Nucleus accumbens (tissue), 56 donors: Measurements from ENCODE around the gene AKAP8.
"Not testable (repeated sequence)": the region's sequence is repeated elsewhere in the genome, so short reads cannot be mapped to it uniquely, and the experiment has no call there.

ENCODE experiments used
- DNase-seq, 56 donors: peaks; one replicate each; lab custom pipeline; 2025; lab: John Stamatoyannopoulos, UW

Gene AKAP8

DNA sequence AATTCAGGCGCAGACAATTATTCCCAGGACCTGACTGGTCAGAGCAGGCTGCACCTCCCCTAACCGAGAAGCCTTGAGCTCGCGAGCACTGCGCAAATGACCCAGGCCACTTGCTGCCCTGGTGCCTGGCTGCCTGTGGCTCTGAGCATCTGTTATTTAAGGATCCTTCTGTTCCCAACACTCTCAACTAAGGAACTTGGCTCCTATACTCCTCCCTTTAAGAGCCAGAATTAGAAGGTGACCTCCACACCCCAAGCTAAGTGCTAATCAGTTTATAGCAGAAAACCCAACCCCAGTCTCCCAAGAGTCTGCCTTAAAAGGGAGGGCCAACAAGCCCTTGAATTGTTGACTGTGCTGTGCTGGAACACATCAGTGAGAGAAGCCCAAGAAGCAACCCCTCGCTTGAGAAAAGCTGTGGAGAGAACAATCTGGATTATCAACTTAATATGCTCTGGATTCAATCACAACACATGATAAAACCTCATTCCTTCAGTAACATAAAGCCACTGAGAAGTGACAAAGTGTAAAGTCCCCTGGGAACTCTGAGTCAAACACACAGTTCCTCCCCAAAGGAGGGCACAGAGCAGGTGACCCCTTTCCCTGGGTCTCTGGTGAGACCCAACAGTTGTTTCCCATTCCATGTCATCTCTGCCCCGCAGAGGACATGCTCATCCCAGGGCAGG, 24.7 kb upstream of the AKAP8 start:
- no peak for DNase-seq

DNA sequence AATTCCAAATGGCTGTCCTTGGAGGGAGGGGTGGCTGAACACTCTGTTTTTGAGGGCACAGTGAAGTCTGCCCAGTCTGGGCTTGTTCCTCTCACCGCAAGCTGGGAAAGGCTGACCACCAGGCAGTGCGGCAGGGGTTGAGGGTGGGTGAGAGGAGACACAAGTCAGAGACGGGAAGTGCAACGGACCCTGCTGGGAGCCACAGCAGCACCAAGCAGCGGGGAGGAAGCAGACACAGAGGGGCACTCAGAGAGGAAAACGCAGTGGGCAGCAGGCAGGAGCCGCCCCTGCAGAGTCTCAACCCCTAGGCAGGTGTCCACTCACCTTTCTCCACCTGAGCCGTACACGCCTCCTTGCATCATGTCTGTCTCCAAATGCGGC, 23.6 kb upstream of the AKAP8 start:
- no peak for DNase-seq

DNA sequence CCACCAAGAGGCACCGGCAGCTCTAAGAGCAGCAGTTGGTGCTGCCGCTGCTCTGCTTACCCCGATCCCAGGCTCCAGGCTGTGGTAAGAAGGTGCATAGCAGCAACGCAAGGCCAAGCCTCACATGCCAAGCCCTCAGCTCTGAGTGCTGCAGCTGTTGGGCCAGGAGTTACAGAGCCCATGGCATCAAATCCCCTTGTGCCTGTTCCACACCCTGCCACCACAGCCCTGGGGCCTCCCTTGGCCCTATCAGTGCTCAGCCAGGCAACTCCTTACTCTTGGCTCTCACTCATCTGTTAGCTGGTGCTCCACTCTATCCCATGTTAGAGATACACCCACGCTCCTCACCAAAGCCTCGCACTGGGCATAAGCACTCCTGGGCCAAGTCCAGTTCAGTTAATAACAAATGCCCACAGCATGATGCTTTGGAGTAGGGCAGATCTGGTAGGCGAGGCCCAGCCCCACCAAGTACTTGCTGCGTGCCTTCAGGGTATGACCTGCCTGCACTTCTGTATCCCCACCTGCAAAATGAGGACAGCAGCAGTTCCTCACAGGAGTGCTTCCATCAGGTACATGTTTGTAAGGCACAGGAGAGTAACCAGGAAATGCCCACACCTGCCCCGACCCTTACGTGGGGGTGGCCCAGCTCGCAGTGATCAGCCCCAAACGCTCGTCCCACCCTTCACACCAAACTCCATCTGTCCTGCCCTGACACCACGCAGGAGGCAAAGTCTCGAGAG, 23.0 kb upstream of the AKAP8 start:
- no peak for DNase-seq

DNA sequence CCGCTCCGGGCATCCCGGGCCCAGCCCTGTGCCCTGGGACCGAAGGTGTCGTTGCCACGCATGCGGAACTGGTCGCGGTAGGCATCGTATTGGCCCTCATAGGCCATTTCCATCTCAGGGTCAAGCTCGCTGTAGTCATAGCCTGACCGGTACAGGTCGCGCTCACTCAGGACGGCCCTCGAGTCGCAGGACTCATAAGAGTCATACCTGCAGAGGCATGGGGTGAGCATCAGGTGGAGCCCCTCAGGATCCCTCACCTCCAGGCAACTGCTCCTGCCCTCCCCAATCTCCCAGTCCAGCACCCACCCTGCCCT, 21.8 kb upstream of the AKAP8 start:
- DNase-seq: no peak

DNA sequence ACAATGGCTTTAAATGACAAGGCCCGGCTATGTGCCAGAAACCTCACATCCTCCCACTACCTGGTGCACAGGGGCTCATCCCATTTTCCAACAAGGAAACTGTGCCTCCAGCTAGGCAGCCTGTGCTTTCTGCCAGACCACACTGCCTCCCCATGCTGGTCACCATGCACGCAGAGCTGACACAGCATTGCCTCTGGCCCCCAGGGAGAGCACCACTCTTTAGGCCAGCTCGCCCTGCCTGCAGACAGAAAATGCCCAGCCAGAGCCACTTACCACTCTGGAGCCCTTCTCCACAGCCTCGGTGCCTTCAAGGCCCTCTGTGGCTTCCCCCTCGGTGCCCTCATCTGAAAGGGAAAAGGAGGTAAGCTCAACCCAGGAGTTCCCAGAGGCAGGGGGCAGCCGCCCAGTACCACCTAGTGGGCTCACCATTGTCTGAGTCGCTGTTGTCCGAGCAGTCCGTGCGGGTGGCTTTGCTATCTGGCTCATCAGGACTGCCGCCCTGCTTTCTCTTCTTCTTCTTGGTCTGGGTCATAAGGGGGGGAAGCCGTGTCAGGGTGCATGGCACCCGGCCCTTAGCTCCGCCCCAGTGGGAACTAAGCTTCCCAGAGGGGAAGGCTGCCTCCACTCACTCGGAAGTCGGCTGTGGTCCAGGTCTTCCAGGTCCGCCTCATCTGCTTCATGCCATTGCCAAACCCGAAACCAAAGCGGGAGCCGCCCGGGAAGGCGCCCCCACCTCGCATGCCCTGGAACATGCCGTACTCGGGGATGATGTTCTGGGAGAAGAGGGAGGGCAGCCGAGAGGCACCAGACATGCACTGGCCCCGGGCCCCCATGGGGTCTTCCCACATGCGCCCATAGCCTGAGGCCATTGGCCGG, 21.2 kb upstream of the AKAP8 start:
- DNase-seq: no peak

DNA sequence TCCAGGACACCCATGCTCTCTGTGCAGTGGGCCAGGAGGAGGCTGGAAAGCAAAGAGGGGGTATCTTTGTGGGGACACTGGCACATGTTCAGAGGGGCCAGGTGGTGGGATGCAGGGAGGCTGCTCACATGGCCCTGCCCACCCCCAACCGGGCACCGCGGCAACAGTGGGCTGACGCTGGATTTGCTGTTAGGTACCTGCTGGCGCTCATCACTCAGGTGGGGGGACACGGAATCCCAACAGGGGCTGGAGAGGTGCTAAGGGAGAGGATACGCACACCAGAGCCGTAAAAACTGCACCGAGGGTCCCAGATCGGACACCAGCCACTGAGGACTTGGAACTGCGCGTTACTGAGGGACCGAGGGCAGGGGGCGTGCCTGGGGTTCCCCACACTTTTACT, 20.0 kb upstream of the AKAP8 start:
- DNase-seq: no peak

DNA sequence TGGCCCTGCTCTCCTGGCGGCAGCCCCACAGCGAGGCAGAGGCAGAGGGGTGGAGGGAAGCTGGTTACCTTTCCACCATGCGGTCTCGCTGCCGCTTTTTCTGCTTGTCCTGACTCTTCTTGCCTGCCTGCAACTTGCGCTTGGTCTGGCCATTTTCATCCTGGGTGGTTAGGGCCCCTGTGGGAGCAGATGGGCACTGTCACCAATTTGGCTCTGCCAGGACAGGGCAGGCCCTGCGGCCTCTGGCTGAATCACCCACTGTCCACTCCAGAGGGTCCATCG, 19.6 kb upstream of the AKAP8 start:
- no peak for DNase-seq

DNA sequence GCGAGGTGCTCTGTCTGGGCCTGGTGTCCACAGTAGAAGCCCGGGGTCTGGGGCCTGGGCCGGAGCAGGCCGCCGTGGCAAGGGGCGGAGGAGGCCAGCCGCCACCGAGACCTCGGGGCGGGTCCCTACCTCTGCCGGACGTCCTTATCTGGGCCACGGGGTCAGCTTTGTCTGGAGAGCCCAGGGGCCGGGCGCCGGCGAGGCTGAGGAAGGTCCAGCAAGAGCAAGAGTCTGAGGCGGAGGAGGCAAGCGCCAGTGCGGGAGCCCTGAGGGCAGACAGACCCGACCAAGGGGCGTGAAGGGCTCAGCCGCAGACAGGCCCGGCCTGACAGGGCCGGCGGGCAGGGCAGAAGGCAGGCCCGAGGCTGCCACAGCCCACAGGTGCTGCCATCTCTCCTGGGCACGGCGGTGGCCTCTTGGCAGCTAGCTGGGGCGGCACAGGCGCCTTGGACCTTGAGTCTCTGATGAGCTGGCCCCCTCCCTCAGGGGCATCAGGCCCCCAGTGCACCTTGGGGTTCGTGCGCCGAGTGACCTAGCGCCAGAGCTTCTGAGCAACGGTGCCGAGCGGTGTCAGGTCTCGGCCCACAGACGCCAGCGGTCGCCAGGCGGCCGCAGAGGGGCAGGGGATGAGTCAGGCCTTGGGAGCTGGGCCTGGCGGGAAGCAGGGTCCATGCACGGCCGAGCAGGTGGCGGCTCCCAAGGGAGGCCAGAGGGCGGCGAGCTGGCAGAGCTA, 19.1 kb upstream of the AKAP8 start:
- no peak for DNase-seq

DNA sequence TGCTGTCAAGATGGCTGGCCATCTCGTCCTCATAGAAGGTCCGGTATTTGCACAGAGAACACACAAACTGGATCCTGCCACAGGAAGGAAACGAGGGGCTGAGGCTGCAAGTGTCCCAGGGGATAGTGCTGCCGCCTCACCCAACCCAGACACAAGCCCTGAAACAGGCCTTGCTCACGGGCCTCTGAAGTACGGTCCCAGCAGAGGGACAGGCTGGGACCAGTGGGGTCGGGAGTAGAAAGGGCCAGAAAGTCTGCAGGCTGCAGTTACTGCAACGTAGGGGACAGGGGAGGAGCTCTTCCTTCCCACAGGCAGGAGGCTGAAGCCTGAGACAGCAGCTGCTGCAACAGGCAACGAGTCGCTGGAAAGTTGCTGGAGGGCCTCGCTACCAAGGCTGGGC, 18.2 kb upstream of the AKAP8 start:
- no peak for DNase-seq

DNA sequence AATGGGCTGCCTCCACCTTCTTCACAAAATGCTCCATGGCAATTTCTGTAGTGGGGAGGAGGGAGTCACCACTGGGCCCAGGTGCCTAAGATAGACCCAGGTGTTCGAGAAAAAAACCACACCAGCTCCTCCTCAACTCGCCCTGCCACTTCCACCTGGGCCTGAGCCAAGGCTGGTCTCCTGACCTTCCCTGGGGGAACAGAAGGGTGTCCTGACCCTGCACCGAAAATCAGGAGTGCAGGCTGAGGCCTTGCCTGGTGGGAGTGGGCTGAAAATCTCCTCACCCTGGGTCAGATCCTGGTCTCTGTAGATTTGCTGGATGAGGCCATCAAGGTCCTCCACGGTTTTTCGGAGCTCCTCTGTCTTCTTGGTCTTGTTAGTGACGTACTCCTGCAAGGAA, 17.6 kb upstream of the AKAP8 start:
- DNase-seq: no peak

DNA sequence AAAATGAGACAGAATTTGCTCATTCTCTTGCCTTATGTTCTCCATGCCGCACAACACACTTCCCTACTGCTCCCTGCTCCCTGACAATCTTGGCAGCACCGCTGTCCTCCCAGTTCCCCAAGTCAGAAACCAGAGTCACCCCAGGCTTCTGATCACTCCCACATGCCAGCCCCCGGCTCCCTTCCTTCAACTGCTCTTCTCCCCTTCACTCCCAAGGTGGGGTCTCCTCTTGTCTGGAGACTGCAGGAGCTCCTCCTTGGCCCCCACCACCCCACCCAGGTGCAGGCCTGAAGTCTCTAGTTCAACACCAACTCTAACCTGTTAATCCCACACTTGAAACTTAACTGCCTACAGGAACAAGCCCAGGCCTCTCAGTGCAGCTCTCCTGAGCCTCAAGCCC, 16.8 kb upstream of the AKAP8 start:
- no peak for DNase-seq

DNA sequence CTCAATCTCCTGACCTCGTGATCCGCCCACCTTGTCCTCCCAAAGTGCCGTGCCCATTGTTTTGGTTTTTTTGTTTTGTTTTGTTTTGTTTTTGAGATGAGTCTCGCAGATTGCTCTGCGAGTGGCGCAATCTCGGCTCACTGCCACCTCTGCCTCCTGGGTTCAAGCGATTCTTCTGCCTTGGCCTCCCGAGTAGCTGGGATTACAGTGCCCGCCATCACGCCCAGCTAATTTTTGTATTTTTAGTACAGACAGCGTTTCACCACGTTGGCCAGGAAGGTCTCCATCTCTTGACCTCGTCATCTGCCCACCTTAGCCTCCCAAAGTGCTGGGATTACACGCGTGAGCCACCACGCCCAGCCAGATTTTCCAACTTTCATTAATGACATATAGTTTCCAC, 15.7 kb upstream of the AKAP8 start:
- DNase-seq: not testable (repeated sequence)

DNA sequence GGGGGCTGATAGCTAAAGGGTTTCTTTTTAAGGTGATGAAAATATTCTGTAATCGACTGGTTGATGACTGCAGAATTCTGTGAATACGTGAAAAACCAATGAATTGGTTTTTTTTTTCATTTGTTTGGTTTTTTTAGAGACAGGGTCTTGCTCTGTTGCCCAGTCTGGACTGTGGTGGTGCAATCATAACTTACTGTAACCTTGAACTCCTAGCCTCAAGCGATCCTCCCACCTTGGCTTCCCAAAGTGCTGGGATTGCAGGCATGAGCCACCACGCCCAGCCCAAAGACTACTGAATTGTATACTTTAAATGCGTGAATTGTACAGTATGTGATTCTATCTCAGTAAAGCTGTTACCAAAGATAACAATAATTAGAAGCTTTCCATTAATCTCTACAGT, 14.8 kb upstream of the AKAP8 start:
- no peak for DNase-seq

DNA sequence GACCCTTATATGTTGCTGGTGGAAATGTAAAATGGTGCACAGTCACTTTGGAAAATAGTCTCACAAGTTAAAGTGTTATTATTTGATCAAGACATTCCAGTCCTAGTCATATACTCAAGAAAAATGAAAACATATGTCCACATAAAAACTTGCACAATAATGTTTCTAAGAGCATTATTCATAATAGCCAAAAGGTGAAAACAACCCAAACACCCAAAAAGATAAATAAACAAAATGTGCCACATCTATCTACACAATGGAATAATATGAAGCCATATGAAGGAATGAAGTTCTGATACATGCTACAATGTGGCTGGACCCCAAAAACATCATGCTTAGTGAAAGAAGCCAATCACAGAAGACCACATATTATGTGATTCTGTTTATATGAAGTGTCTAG, 14.4 kb upstream of the AKAP8 start:
- DNase-seq: no peak

DNA sequence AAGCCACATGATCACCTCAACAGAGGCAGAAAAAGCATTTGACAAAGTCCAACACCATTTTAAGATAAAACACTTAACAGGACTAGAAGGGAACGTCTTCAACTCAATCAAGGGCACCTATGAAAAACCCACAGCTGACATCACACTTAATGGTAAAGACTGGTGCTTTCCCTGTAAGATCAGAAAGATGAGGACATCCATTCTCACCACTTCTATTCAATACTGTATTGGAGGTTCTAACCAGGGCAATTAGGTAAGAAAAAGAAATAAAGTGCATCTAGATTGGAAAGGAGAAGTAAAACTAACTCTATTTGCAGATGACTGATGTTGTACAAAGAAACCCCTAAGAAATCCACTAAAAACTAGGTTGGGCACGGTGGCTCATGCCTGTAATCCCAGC, 11.2 kb upstream of the AKAP8 start:
- DNase-seq: no peak

DNA sequence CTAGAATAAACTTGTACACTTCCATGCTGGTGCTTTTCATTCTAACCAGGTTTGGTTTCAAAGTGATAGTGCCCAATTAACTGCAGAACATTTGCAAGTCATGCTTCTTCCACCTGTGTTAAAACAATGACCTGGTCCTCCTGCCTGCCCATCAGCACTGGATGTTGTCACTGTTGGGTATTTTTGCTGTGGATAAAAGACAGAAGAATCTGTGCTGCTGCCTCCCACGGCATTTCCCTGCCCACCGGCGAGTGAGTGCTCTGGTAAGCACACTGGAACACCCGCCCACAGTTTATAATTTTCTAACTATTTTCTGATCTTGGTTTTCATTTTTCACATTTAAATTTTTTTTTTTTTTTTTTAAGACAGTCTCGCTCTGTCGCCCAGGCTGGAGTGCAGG, 2.3 kb upstream of the AKAP8 start:
- peak in 4 of 56 donors; percentile 10 to 27 (median 16) for DNase-seq

DNA sequence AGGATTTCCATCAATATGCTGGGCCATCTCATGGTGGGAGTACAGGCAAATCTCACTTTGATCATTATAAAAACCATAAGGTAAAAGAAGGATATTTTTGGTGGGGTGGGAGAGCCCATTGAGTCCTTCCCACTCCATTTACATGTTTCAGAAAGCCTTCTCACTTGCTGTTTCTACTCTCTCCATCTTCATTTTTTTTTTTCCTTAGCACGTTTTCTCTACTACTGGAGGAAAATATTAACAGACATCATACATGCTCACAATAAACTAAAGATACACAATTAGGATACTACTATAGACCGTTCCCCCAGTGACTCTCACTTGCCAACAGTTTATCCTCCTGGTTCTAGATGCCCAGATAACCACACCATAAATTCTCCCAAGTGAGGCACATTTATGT, 1.8 kb upstream of the AKAP8 start:
- DNase-seq: no peak

DNA sequence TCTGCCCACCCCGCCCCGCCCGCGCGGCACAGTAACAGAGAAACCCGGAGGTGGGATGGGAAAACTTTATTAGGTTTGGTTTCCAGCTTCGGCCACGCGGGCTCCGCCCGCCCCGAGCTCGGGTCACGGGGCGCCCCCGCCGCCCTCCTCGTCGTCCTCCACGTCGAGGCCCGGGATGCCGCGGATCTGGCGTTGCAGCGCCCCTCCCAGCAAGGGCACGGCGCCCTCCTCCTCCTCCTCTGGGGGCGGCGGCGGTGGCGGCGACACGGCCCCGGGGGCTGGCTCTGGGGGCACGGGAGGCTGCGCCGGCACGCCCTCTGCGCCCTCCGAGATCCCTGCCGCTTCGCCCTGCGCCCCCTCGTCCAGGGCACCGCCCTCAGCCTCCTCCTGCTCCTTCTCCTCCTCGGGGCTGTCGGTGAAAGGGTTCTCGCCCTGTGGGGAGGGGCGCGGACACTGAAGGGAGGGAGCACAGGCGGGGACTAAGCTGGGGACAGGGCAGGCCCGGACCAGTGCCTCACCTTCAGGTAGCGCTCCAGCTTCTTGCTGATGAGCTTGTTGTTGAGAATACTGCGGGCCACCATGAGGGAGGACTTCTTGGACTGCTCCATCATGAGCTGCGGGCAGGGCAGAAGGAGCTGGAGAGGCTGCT, 536 bp upstream of the AKAP8 start:
- peak in 11 of 56 donors; percentile 37 to 65 (median 52) for DNase-seq

DNA sequence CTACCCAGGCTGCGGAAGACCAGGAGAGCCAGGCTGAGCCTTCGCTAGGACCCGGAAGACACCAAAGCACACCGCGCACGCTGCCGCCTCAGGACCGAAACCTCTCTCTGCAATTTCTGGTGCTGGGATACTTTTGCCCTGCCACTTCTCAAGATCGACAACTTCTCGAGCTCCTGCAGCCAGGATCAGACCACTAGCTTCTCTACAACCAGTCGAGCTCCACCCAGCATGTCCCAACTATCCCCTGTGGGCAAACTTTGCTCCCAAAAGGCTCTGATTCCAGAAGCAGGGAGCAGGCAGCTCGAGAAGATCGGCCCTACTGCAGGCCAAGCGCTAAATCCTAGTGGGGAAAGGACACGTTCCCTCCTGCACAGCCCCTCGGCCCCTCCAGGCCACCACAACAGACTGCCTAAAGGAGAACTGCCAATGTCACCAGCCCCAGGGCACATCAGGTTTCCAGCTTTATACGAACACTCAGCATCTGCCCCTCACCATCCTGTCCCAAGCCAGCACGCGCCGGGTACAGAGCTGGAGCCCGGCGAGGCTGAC, 979 bp downstream of the AKAP8 start:
- peak in 21 of 56 donors; percentile 9 to 65 (median 35) for DNase-seq

DNA sequence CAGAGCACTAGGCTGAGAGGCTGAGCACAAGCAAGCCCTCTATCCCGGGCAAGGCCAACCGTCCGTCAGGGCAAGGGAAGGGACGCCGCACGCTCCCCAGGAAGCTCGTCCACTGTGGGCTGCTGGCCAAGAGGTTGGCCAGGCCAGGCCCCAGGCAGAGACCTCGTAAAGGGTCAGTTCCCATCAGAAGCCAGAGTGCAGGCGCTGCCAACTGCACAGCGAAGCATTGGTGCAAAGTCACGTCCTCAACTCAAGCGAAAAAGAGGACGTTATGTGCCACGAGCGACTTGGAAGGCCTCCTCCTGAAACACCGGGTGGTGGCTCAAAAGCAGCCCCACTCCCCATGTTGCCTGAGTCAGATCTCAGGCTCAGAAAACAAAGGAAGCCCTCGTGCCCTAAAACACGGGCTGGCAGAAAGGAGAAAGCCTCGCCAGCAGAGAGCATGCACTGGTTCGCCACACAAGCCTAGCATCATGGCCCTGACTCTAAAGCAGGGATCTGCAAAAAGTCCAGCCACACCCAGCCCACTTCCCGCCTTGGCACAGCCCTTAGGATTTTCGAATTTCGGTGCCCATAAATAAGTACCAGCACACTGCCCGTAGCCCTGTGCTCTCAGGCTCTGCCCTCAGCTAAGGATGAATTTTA, 4.7 kb downstream of the AKAP8 start:
- no peak for DNase-seq
